HepG2 (cell line): ENCODE data around the gene RAD51D. TPM values are rescaled to one million over a fixed set of nuclear protein-coding genes. Genes with fewer than 3 reads are reported as not detected.

Experiments used
- ADNP ChIP-seq: sonication (generic); formaldehyde crosslinking; IDR thresholded peaks from 2 replicates; pipeline ENCODE4 v1.4.0; 2020; ENCODE audit warnings: missing genetic modification reagents
- ELF4 ChIP-seq: sonication (generic); formaldehyde crosslinking; IDR thresholded peaks from 2 replicates; pipeline ENCODE4 v1.5.0; 2020; ENCODE audit warnings: missing genetic modification reagents, mild to moderate bottlenecking, moderate library complexity, borderline replicate concordance
- HDAC1 ChIP-seq: sonication (generic); formaldehyde crosslinking; IDR thresholded peaks from 2 replicates; pipeline ENCODE4 v1.5.1; 2020; ENCODE audit warnings: mild to moderate bottlenecking, missing genetic modification reagents
- IKZF5 ChIP-seq: IDR thresholded peaks from 2 replicates; pipeline ENCODE4 v1.6.1; 2018; ENCODE audit warnings: missing genetic modification reagents, mild to moderate bottlenecking, missing compliant biosample characterization
- JARID2 ChIP-seq: sonication (generic); formaldehyde crosslinking; IDR thresholded peaks from 2 replicates; pipeline ENCODE4 v1.8.1; 2023; ENCODE audit warnings: missing genetic modification reagents, inconsistent platforms; ENCODE audit not compliant: insufficient replicate concordance
- MAFF ChIP-seq: IDR thresholded peaks from 2 replicates; pipeline ENCODE4 v1.6.1; 2011; ENCODE audit warnings: low read depth, low read length, improper control_type of control experiment
- MIER3 ChIP-seq: IDR thresholded peaks from 2 replicates; pipeline ENCODE4 v1.6.1; 2016; ENCODE audit warnings: missing compliant biosample characterization, borderline replicate concordance
- MZF1 ChIP-seq: sonication (generic); formaldehyde crosslinking; IDR thresholded peaks from 2 replicates; pipeline ENCODE4 v1.8.1; 2023; ENCODE audit warnings: mild to moderate bottlenecking, missing genetic modification reagents, borderline replicate concordance
- NBN ChIP-seq: fragments of 450-650 bp; conservative IDR thresholded peaks from 2 replicates; pipeline ENCODE4 v1.6.1; 2017
- NFYC ChIP-seq: IDR thresholded peaks from 2 replicates; pipeline ENCODE4 v1.6.1; 2016; ENCODE audit warnings: missing genetic modification reagents, missing compliant biosample characterization
- NR0B2 ChIP-seq: sonication (generic); formaldehyde crosslinking; IDR thresholded peaks from 2 replicates; pipeline ENCODE4 v1.4.0; 2020; ENCODE audit warnings: mild to moderate bottlenecking, missing genetic modification reagents
- POLR2A ChIP-seq, 2 experiments: IDR thresholded peaks; 2 replicates each; pipeline ENCODE4 v1.6.1; 2011; ENCODE audit warnings: low read depth in 2 of 2, low read length in 2 of 2, mild to moderate bottlenecking in 1 of 2, moderate library complexity in 1 of 2; ENCODE audit not compliant: insufficient read depth in 1 of 2
- RBFOX2 ChIP-seq: fragments of 200-400 bp; formaldehyde crosslinking; IDR thresholded peaks from 2 replicates; pipeline ENCODE4 v1.6.1; 2017; ENCODE audit warnings: low read depth, mild to moderate bottlenecking, low read length
- RNF2 ChIP-seq: fragments of 450-650 bp; conservative IDR thresholded peaks from 2 replicates; pipeline ENCODE4 v1.6.1; 2016; ENCODE audit warnings: low read depth
- SMARCC2 ChIP-seq: fragments of 450-650 bp; IDR thresholded peaks from 2 replicates; pipeline ENCODE4 v1.6.1; 2017; ENCODE audit warnings: antibody characterized with exemption, mild to moderate bottlenecking
- ZBTB14 ChIP-seq: sonication (generic); formaldehyde crosslinking; IDR thresholded peaks from 2 replicates; pipeline ENCODE4 v1.4.0; 2020; ENCODE audit warnings: missing genetic modification reagents
- ZFY ChIP-seq: sonication (generic); formaldehyde crosslinking; IDR thresholded peaks from 2 replicates; pipeline ENCODE4 v1.4.0; 2020; ENCODE audit warnings: missing genetic modification reagents
- ZNF234 ChIP-seq: sonication (generic); formaldehyde crosslinking; conservative IDR thresholded peaks from 2 replicates; pipeline ENCODE4 v1.5.1; 2020; ENCODE audit warnings: mild to moderate bottlenecking, missing genetic modification reagents
- ZNF331 ChIP-seq: sonication (generic); formaldehyde crosslinking; IDR thresholded peaks from 2 replicates; pipeline ENCODE4 v1.4.0; 2020; ENCODE audit warnings: missing genetic modification reagents
- ZNF414 ChIP-seq: sonication (generic); formaldehyde crosslinking; IDR thresholded peaks from 2 replicates; pipeline ENCODE4 v1.5.0; 2020; ENCODE audit warnings: missing genetic modification reagents
- ZSCAN30 ChIP-seq: sonication (generic); formaldehyde crosslinking; IDR thresholded peaks from 2 replicates; pipeline ENCODE4 v1.5.0; 2020; ENCODE audit warnings: mild to moderate bottlenecking, missing genetic modification reagents
- polyA plus RNA-seq, 8 experiments: library from polyadenylated mRNA; depleted of rRNA in 3 of 8; stranded (reverse) in 7 of 8; unstranded in 1 of 8; fragments of >200 nt; fragmentation: Illumina TruSeq in 4 of 8; extraction: Trizol in 4 of 8; gene quantifications; 2 replicates each; pipeline versions ENCODE4 v1.2.1 to v1.2.3, GENCODE V29; 2011 to 2016; ENCODE audit warnings: low read depth in 4 of 8, missing spikeins in 1 of 8, mixed read lengths in 1 of 8; ENCODE audit not compliant: insufficient read depth in 1 of 8
- total RNA-seq, 5 experiments: library from RNA; depleted of rRNA; stranded (reverse); fragments of >200 nt; fragmentation: Illumina TruSeq; extraction: Trizol; gene quantifications; 2 replicates each; pipeline ENCODE4 v1.2.3, GENCODE V29; 2016; ENCODE audit warnings: low read depth in 1 of 5
- TF ChIP-seq, protein P1 (sequence below): sonication (generic); formaldehyde crosslinking; IDR thresholded peaks from 2 replicates; pipeline ENCODE4 v1.8.0; 2022; ENCODE audit warnings: missing genetic modification reagents, mild to moderate bottlenecking, borderline replicate concordance
- TF ChIP-seq, protein P2 (sequence below): sonication (generic); formaldehyde crosslinking; IDR thresholded peaks from 2 replicates; pipeline ENCODE4 v1.8.0; 2022; ENCODE audit warnings: missing genetic modification reagents, mild to moderate bottlenecking, inconsistent platforms, borderline replicate concordance
- TF ChIP-seq, protein P3 (sequence below): sonication (generic); formaldehyde crosslinking; IDR thresholded peaks from 2 replicates; pipeline ENCODE4 v1.9.0; 2021; ENCODE audit warnings: missing genetic modification reagents, mild to moderate bottlenecking, borderline replicate concordance

The RAD51D gene
- total and polyA plus RNA-seq, 2 of the 13 experiments (the other 11 are each of a cell fraction or from before 2014, with no cell fraction given): 6.7 to 13.1 TPM

GRCh38 chr17:35063514-35064223 is 56.0 kb downstream of the RAD51D start, which contains the start of gene RFFL (continued):
- TF ChIP-seq ZNF331 (CRISPR knock-in tag) (peak; percentile 95), MIER3 (CRISPR knock-in tag) (peak; percentile 92), ADNP (CRISPR knock-in tag) (no peak), ZFY (CRISPR knock-in tag) (peak; percentile 64), MZF1 (CRISPR knock-in tag) (no peak), IKZF5 (CRISPR knock-in tag) (peak; percentile 61; the same call in 1 of the 2 replicates), ZSCAN30 (CRISPR knock-in tag) (no peak), RBFOX2 (0 out of 2 replicates have a peak, but pooled peaks have one; percentile 25), RNF2 (no peak), POLR2A (IDR thresholded peaks at IDR 0.05; ENCODE audit: insufficient read depth in 1 of 2, low read depth in 2 of 2, low read length in 2 of 2) (peak; percentile 60 to 87), ELF4 (CRISPR knock-in tag) (no peak), ZNF414 (CRISPR knock-in tag) (peak; percentile 73), HDAC1 (CRISPR knock-in tag) (peak; percentile 78), NR0B2 (CRISPR knock-in tag) (no peak), ZNF234 (CRISPR knock-in tag) (no peak), NBN (no peak), JARID2 (no peak), MAFF (peak; percentile 87), ZBTB14 (peak; percentile 56; the same call in 1 of the 2 replicates), SMARCC2 (no peak), NFYC (CRISPR knock-in tag) (peak; percentile 32; the same call in 1 of the 2 replicates)
- TF ChIP-seq, protein P1, sequence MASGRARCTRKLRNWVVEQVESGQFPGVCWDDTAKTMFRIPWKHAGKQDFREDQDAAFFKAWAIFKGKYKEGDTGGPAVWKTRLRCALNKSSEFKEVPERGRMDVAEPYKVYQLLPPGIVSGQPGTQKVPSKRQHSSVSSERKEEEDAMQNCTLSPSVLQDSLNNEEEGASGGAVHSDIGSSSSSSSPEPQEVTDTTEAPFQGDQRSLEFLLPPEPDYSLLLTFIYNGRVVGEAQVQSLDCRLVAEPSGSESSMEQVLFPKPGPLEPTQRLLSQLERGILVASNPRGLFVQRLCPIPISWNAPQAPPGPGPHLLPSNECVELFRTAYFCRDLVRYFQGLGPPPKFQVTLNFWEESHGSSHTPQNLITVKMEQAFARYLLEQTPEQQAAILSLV (CRISPR knock-in tag): 0 out of 2 replicates have a peak, but pooled peaks have one; percentile 54
- TF ChIP-seq, protein P2, sequence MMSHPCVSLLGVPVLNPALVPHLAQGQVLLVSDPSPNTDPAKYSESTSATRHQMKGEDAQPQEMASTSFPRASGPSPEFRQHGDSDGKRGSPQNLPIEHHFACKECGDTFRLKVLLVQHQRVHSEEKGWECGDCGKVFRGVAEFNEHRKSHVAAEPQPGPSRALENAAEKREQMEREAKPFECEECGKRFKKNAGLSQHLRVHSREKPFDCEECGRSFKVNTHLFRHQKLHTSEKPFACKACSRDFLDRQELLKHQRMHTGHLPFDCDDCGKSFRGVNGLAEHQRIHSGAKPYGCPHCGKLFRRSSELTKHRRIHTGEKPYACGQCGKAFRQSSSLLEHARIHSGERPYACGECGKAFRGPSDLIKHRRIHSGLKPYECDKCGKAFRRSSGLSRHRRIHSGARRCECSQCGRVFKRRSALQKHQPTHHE: no peak
- TF ChIP-seq, protein P3, sequence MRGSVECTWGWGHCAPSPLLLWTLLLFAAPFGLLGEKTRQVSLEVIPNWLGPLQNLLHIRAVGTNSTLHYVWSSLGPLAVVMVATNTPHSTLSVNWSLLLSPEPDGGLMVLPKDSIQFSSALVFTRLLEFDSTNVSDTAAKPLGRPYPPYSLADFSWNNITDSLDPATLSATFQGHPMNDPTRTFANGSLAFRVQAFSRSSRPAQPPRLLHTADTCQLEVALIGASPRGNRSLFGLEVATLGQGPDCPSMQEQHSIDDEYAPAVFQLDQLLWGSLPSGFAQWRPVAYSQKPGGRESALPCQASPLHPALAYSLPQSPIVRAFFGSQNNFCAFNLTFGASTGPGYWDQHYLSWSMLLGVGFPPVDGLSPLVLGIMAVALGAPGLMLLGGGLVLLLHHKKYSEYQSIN (CRISPR knock-in tag): no peak
